GM18520 (cell line): ENCODE measurements around the gene STPG4.

Experiments used
- ATAC-seq: cut with Tn5 transposase; IDR thresholded peaks from one replicate; pipeline ENCODE4 v1.9.1; 2021; ENCODE audit not compliant: unreplicated experiment

Gene STPG4

GRCh38 chr2:47037678-47038077 lies 117.4 kb downstream of the STPG4 start:
- no peak for ATAC-seq
